GM12865 (cell line): ENCODE data around the gene IBA57.

Source experiments
- DNase-seq: peaks from one replicate; pipeline ENCODE4 v3.0.0; 2010; ENCODE audit warnings: low read depth
- H3K4me3 ChIP-seq: 2 replicates; pipeline ENCODE4 v1.5.1; 2011; ENCODE audit warnings: mild to moderate bottlenecking, low read depth, low read length, control low read depth
- TF ChIP-seq, protein P1 (sequence below): IDR thresholded peaks from 2 replicates; pipeline ENCODE4 v1.5.1; 2011; ENCODE audit warnings: low read length, control low read depth, low read depth, inconsistent platforms; ENCODE audit not compliant: insufficient read depth; ENCODE audit errors: missing control alignments

The IBA57 gene

DNA sequence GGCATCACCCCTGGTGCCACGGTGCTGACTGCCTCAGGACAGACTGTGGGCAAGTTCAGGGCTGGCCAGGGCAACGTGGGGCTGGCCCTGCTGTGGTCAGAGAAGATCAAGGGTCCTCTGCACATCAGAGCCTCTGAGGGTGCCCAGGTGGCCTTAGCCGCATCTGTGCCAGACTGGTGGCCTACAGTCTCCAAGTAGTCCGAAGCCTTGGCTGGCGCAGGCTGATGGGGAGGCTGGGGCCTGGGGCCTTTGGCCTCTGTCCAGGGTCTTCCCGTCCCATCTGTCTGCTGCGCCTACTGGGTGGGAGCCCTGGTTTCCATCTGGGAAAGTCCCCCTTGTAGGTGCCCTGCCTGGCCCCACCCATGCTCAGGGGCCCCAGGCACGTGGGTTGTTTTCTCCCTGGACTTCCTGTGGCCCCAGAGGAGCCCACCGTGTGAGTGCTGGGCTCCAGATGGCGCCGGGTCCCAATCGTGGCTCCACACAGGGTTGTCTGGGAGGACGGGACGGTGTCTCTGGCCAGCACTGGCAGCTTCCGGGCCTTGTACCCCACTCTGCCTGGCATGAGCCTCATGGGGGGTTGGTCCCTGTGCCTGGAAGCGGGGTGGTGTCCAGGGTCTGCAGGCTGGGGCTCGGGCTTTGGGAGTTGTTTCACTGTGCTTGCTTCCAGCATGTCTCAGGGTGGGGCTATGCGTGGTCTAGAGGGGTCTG, 9.9 kb downstream of the IBA57 start:
- H3K4me3 ChIP-seq, result no peak overlapping the region
- TF ChIP-seq, protein P1, sequence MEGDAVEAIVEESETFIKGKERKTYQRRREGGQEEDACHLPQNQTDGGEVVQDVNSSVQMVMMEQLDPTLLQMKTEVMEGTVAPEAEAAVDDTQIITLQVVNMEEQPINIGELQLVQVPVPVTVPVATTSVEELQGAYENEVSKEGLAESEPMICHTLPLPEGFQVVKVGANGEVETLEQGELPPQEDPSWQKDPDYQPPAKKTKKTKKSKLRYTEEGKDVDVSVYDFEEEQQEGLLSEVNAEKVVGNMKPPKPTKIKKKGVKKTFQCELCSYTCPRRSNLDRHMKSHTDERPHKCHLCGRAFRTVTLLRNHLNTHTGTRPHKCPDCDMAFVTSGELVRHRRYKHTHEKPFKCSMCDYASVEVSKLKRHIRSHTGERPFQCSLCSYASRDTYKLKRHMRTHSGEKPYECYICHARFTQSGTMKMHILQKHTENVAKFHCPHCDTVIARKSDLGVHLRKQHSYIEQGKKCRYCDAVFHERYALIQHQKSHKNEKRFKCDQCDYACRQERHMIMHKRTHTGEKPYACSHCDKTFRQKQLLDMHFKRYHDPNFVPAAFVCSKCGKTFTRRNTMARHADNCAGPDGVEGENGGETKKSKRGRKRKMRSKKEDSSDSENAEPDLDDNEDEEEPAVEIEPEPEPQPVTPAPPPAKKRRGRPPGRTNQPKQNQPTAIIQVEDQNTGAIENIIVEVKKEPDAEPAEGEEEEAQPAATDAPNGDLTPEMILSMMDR, result no peak
- no peak for DNase-seq

DNA sequence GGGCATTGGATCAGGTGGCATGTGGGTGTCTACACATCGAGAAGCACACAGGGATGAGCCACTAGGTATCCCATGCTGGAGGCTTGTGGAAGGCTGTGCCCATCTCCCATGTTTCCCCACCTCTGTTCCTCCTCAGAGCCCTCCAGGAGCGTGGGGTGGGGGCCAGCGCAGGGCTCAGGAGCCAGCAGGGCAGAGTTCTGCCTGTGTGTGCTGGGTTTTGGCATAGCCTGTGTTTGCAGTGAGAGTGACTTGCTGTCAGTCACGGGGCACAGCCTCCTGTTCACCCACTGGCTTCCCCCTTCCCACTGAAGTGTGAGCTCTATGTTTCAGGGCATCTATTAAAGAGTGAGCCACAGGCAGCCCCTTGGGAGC, 10.4 kb downstream of the IBA57 start:
- no peak for DNase-seq
- H3K4me3 ChIP-seq, result no peak overlapping the region
- TF ChIP-seq, protein P1, result no peak

DNA sequence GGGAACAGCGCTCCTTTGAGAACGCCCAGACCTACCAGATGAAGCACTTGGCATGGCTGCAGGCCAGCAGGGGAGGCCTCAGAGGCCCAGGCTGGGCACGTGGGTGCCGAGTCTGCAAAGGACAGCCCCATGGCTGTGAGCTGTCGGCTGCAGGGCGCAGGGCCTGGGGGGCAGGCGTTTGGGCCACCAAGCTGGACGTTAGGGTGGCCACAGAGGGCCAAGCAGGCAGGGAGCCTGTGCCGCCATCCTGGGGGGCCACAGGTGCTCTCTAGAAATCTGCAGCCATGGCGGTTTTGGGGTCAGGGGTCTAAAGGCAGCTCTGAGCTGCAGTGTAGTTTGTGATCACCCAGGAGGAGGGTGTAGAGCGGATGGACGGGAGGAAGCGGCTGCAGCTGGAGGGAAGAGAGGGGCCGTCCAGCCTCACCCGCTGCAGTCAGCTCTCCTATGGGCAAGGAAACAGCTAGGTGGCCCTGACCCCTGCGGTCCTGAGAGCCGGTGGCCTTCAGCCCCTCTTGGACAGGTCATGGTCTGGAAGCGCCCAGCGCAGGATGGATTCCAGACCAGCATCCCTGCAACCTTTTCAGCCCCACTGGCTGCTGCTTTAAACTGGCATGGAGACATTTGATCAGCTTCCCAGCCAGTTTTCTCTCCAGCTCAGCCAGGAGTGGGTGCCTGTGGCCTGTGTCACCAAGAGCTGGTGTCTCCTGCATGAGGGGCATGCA, 11.0 kb downstream of the IBA57 start:
- TF ChIP-seq, protein P1, result no peak
- DNase-seq, result no peak
- H3K4me3 ChIP-seq, result no peak overlapping the region

DNA sequence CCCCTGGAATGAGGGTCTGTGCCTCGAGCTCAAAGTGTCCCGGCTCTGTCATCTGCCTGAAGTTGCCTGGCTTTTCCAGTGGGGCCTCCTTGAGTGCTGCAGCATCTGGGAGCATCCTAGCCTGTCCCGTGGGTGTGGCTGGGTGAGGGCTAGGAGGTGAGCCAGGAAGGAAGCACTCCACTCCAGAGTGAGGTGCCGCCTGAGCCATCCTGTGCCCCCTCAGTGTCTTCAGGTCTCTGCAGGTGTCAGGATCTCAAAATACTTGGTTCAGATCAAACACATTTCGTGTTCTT, 11.5 kb downstream of the IBA57 start:
- no peak for DNase-seq
- no peak overlapping the region for H3K4me3 ChIP-seq
- TF ChIP-seq, protein P1, result no peak

DNA sequence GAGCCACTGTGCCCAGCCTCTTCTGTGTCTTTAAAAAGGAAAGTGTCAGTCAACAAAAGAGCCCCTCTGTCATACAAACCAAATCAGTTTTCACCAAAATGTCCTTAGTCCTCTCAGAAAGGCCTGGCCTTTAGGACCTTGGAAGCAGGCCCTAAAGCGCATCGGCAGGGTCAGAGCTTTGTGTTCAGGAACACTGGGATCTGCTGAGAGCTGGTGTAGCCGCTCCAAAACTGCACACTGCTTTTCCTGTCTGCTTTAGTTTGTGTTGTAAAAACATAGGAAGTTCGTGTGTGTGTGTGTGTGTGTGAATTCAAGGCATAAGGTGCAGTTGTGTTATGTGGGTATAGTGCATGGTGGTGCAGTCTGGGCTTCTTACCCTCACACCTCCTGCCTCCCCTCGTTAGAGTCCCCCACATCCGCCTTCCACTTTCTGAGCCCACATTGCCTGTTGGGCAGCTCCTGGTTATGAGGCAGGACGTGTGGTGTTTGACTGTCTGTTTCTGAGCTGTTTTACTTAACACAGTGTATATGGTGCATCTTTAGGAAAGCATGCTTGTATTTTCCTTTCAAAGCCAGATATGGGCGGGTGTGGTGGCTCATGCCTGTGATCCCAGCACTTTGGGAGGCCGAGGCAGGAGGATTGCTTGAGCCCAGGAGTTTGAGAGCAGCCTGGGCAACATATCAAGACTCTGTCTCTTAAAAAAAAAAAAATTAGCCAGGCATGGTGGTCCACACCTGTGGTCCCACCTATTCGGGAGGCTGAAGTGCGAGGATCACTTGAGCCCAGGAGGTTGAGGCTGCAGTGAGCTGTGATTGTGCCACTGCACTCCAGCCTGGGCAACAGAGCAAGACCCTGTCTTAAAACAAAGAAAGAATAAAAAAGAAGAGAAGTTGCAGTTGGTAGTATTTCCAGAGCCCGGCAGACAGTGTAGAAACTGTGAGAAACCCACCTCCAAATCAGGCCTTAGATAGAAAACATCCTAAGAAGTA, 12.4 kb downstream of the IBA57 start:
- no peak overlapping the region for H3K4me3 ChIP-seq
- no peak for DNase-seq
- TF ChIP-seq, protein P1, result no peak

DNA sequence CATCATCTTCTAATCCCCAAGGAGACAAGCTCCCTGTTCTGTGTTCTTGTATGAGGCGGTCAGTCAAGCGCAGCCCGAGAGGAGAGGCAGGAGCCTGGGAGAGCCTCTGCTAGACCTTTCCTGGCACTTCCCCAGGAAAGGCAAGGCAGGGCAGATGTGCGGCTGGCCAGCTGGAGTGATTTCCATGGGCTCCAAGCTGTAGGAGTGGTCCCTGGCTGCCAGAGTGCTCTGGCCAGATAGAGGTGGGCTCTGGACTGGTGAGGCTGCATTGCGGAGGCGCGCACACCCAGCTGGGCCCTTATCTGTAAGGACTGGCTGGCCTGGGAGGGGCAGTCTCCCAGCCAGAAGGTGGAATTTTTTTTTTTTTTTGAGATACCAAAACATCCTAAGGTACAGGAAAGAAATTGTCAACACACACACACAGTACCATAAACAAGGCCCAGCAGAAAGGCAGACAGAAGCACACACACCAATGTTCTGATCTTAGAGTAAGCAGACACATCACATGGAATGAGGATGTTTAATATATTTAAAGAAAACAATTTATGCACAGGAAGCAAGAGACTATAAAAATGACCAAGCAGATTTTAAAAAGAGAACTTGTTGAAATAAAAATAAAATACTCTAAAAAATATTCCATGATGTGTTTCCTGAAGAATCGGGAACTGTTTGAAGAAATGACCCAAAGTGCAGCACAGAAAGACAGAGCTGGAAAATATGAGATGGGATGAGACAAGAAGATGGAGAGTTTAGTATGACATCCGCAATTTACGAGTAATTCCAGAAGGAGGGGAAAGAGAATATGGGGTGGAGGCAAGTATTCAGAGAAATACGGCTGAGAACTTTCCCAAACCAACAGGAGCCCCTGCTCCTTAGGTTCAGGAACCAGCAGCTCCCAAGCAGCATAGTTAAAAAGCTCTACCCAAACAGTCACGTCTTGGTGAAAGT, 13.4 kb downstream of the IBA57 start:
- TF ChIP-seq, protein P1, result no peak
- H3K4me3 ChIP-seq, result no peak overlapping the region
- DNase-seq, result no peak
